CD4-positive, alpha-beta T cell treated with Interleukin-21 for 1 hour (primary cell): ENCODE measurements around the gene TMEM231.
"Not testable (repeated sequence)": the region's sequence is repeated elsewhere in the genome, so short reads cannot be mapped to it uniquely, and the experiment has no call there.

Source experiments
- DNase-seq: peaks from one replicate; pipeline ENCODE4 v3.0.0-alpha.2; 2020

TMEM231 gene

GRCh38 chr16:75555707-75556430, at the start of gene TMEM231:
TSS of gene TMEM231 (minus strand) at chr16:75556252. CDS start at chr16:75556209, 43 bp downstream.
- peak; percentile 97 for DNase-seq

GRCh38 chr16:75603241-75603640, 47.2 kb upstream of the TMEM231 start:
- no peak for DNase-seq

- DNase-seq: no peak
Observed at GRCh38 chr16:75599452-75600277, 43.6 kb upstream of the TMEM231 start.

GRCh38 chr16:75593825-75594820, 38.1 kb upstream of the TMEM231 start:
- no peak for DNase-seq

- no peak for DNase-seq
Observed at GRCh38 chr16:75593308-75593707, 37.3 kb upstream of the TMEM231 start.

- not testable (repeated sequence) for DNase-seq
Observed at GRCh38 chr16:75591927-75592326, 35.9 kb upstream of the TMEM231 start.

GRCh38 chr16:75590920-75591843, 35.1 kb upstream of the TMEM231 start:
- DNase-seq: no peak

GRCh38 chr16:75589306-75589705, 33.3 kb upstream of the TMEM231 start:
- no peak for DNase-seq

- no peak for DNase-seq
Observed at GRCh38 chr16:75588716-75589115, 32.7 kb upstream of the TMEM231 start.

GRCh38 chr16:75584108-75584507, 28.1 kb upstream of the TMEM231 start:
- DNase-seq: no peak

GRCh38 chr16:75579281-75579834, 23.3 kb upstream of the TMEM231 start:
- no peak for DNase-seq

- no peak for DNase-seq
Observed at GRCh38 chr16:75578725-75579124, 22.7 kb upstream of the TMEM231 start.

GRCh38 chr16:75578212-75578611, 22.2 kb upstream of the TMEM231 start:
- no peak for DNase-seq

- DNase-seq: no peak
Observed at GRCh38 chr16:75576384-75576811, 20.3 kb upstream of the TMEM231 start.

GRCh38 chr16:75575958-75576357, 19.9 kb upstream of the TMEM231 start:
- no peak for DNase-seq

- no peak for DNase-seq
Observed at GRCh38 chr16:75573955-75574354, 17.9 kb upstream of the TMEM231 start.

GRCh38 chr16:75572864-75573542, 17.0 kb upstream of the TMEM231 start:
- DNase-seq: no peak

- DNase-seq: no peak
Observed at GRCh38 chr16:75570396-75571065, 14.5 kb upstream of the TMEM231 start.

GRCh38 chr16:75567911-75568310, 11.9 kb upstream of the TMEM231 start:
- DNase-seq: no peak

GRCh38 chr16:75566758-75567255, 10.8 kb upstream of the TMEM231 start:
- DNase-seq: peak; percentile 39
